OCI-LY7 (cell line): Measurements from ENCODE around the gene NEUROD2. TPM values are rescaled to one million over a fixed set of nuclear protein-coding genes. Genes with fewer than 3 reads are reported as not detected.

Source experiments
- BruUV-seq: library from RNA; stranded (reverse); fragments of 400-500 nt; replicated peaks from 2 replicates; lab custom pipeline; 2021; lab: Mats Ljungman, UMichigan
- CTCF ChIA-PET: fragments of 300-600 bp; sonication (Branson Sonifier 250); formaldehyde crosslinking; loops from one replicate; lab custom pipeline; 2022; ENCODE audit warnings: antibody characterized with exemption; ENCODE audit not compliant: unreplicated experiment; lab: Charles Lee
- POLR2A ChIA-PET: fragments of 300-600 bp; sonication (Branson Sonifier 250); formaldehyde crosslinking; loops from one replicate; lab custom pipeline; 2022; ENCODE audit warnings: antibody characterized with exemption; lab: Charles Lee
- DNase-seq: peaks from one replicate; pipeline ENCODE4 v3.0.0-alpha.2; 2015; ENCODE audit warnings: low spot score
- H2AFZ ChIP-seq: fragments of 200-600 bp; sonication (generic), shearing (Covaris generic); 2 replicates; pipeline ENCODE4 v1.6.1; 2014; ENCODE audit warnings: mild to moderate bottlenecking, antibody characterized with exemption, low read length, moderate library complexity
- H3K27ac ChIP-seq: fragments of 200-600 bp; sonication (generic); 2 replicates; pipeline ENCODE4 v1.5.1; 2014; ENCODE audit warnings: mixed run types, low read depth, mild to moderate bottlenecking, moderate library complexity, low read length, inconsistent platforms; ENCODE audit not compliant: poor library complexity, severe bottlenecking
- H3K36me3 ChIP-seq: fragments of 200-600 bp; sonication (generic); 2 replicates; pipeline ENCODE4 v1.6.1; 2014; ENCODE audit warnings: mild to moderate bottlenecking, antibody characterized with exemption, low read length, moderate library complexity, mixed read lengths; ENCODE audit not compliant: insufficient read depth
- H3K4me1 ChIP-seq: fragments of 200-600 bp; sonication (generic); 2 replicates; pipeline ENCODE4 v1.5.1; 2014; ENCODE audit warnings: mild to moderate bottlenecking, low read length; ENCODE audit not compliant: insufficient read depth, poor library complexity, severe bottlenecking
- H3K4me2 ChIP-seq: fragments of 200-600 bp; sonication (generic); 2 replicates; pipeline ENCODE4 v1.6.1; 2014; ENCODE audit warnings: mild to moderate bottlenecking, low read length
- H3K4me3 ChIP-seq: fragments of 200-600 bp; sonication (generic); 2 replicates; pipeline ENCODE4 v1.5.1; 2014; ENCODE audit warnings: mild to moderate bottlenecking, low read depth, low read length; ENCODE audit not compliant: poor library complexity, severe bottlenecking
- H3K79me2 ChIP-seq: fragments of 200-600 bp; sonication (generic); 2 replicates; pipeline ENCODE4 v1.6.1; 2016; ENCODE audit warnings: low read depth, mild to moderate bottlenecking, low read length, moderate library complexity, mixed read lengths; ENCODE audit not compliant: insufficient read depth
- H3K9me2 ChIP-seq: fragments of 200-600 bp; sonication (generic); 2 replicates; pipeline ENCODE4 v1.6.1; 2016; ENCODE audit warnings: mild to moderate bottlenecking, low read length, mixed read lengths; ENCODE audit not compliant: insufficient read depth
- H3K9me3 ChIP-seq: fragments of 200-600 bp; sonication (generic); 2 replicates; pipeline ENCODE4 v1.6.1; 2014; ENCODE audit warnings: mild to moderate bottlenecking, mixed run types, low read length, mixed read lengths
- H4K20me1 ChIP-seq: fragments of 200-600 bp; sonication (generic); 2 replicates; pipeline ENCODE4 v1.6.1; 2014; ENCODE audit warnings: mild to moderate bottlenecking, antibody characterized with exemption, low read length, moderate library complexity, mixed read lengths; ENCODE audit not compliant: insufficient read depth
- EZH2phosphoT487 ChIP-seq: fragments of 200-600 bp; sonication (generic); IDR thresholded peaks from 2 replicates; pipeline ENCODE4 v1.6.1; 2018; ENCODE audit warnings: low read depth, borderline replicate concordance, mild to moderate bottlenecking, mixed run types, antibody characterized with exemption, low read length, moderate library complexity, mixed read lengths
- intact Hi-C: fragments of 100-400 bp; cut with micrococcal nuclease; formaldehyde crosslinking; loops from one replicate; pipeline ENCODE4 v1.10.0; 2022; ENCODE audit not compliant: unreplicated experiment
- total RNA-seq, 2 experiments: library from RNA; depleted of rRNA in 1 of 2; stranded (reverse); fragments of >200 nt in 1 of 2; shearing (Covaris generic) in 1 of 2; gene quantifications; 2 replicates each; pipeline ENCODE4 v1.2.3, GENCODE V29; 2014 to 2022
- TF ChIP-seq, protein P1 (sequence below): fragments of 200-600 bp; sonication (generic); conservative IDR thresholded peaks from 2 replicates; pipeline ENCODE4 v1.5.1; 2014; ENCODE audit warnings: mild to moderate bottlenecking, antibody characterized with exemption, low read length, moderate library complexity, mixed read lengths

Gene NEUROD2
- total RNA-seq, 2 experiments from 2014 or later = not detected

DNA sequence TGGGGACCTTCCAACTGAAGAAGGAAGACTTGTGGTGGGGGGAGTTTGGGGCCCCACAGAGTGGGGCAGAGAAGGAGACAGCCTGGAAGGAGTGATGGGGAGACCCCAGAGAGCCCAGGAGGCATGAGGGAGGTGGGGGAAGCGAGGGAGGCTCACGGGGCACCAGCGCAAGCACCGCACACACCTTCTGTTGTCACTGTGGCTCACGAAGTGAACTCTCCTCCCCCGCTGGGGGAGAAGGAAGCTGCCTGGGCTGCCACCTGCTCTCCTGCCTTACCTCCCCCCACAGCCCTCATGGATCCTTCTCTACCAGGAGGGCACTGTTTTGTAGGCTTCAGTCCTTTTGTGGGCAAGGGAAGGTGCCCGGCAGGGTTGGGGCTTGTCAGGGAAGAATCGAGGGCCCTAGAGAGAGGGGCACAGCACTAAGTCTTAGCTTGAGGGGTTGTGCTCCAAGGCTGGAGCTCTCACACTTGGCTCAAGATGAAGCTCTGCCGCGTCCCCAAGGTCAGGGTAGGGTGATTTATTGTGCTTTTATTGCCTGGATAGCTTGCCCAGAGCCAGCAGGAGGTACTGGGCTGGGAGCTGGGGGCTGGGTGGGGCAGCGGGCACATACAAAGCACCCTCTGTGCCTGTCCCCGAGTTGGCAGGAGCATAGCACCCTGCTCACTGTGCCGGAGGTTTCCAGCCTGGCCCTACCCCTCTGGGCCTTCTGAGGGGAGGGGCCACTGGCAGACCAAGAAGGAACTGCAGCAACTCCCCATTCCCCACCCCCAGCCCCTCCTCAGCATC, 24.6 kb upstream of the NEUROD2 start:
- no peak for DNase-seq
- Histone ChIP-seq H3K4me2 (no peak overlapping the region), H3K9me2 (no peaks in the 10 kb centered on the region), H3K4me1 (peaks cover 27% of the 10 kb centered on the region), H2AFZ (no peak overlapping the region), H3K4me3 (no peak overlapping the region), H3K36me3 (no peaks in the 10 kb centered on the region), H3K27ac (no peak overlapping the region), H3K79me2 (no peaks in the 10 kb centered on the region; the same call in 1 of the 2 replicates), H3K9me3 (no peaks in the 10 kb centered on the region), H4K20me1 (no peaks in the 10 kb centered on the region)
- no peak for TF ChIP-seq EZH2phosphoT487
- TF ChIP-seq, protein P1, sequence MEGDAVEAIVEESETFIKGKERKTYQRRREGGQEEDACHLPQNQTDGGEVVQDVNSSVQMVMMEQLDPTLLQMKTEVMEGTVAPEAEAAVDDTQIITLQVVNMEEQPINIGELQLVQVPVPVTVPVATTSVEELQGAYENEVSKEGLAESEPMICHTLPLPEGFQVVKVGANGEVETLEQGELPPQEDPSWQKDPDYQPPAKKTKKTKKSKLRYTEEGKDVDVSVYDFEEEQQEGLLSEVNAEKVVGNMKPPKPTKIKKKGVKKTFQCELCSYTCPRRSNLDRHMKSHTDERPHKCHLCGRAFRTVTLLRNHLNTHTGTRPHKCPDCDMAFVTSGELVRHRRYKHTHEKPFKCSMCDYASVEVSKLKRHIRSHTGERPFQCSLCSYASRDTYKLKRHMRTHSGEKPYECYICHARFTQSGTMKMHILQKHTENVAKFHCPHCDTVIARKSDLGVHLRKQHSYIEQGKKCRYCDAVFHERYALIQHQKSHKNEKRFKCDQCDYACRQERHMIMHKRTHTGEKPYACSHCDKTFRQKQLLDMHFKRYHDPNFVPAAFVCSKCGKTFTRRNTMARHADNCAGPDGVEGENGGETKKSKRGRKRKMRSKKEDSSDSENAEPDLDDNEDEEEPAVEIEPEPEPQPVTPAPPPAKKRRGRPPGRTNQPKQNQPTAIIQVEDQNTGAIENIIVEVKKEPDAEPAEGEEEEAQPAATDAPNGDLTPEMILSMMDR = no peak
- ChIA-PET POLR2A (no interaction called here), CTCF (no interaction called here)
- intact Hi-C loops = no loop called here
- BruUV-seq = no TSS peak

DNA sequence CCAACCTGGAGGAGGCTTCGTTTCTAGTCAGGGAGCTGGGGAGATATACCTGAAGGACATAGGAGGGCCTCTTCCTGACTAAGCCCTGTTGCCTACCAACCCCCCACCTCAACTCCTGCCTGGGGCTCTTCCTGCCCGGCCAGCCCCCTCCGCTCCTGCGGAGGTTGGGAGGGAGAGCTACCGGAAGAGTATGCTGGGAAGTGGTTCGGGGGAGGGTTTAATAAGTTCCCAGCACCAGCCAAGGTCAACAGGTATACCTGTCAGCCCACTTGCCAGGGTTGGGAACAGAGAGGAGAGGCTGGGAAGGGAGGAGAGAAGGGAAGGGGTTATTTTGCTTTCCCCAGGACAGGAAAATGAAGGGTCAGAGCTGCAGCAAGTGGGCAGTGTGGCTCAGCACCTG, 23.7 kb upstream of the NEUROD2 start:
- Histone ChIP-seq H2AFZ (no peak overlapping the region), H3K27ac (no peak overlapping the region), H3K4me3 (no peak overlapping the region), H3K4me1 (peaks cover 25% of the 10 kb centered on the region), H3K4me2 (no peak overlapping the region), H4K20me1 (no peaks in the 10 kb centered on the region), H3K9me3 (no peaks in the 10 kb centered on the region), H3K36me3 (no peaks in the 10 kb centered on the region), H3K9me2 (no peaks in the 10 kb centered on the region), H3K79me2 (no peaks in the 10 kb centered on the region)
- intact Hi-C loops = no loop called here
- TF ChIP-seq EZH2phosphoT487 = no peak
- TF ChIP-seq, protein P1 = no peak
- ChIA-PET POLR2A (interaction anchor here (0.6 kb wide), 1 partner anchor 490 kb away, joined by 4 read pairs; no protein-coding TSS in a partner anchor), CTCF (interaction anchor here (0.9 kb wide), 1 partner anchor 9 kb away, joined by 3 read pairs; no protein-coding TSS in a partner anchor)
- no TSS peak for BruUV-seq
- no peak for DNase-seq

DNA sequence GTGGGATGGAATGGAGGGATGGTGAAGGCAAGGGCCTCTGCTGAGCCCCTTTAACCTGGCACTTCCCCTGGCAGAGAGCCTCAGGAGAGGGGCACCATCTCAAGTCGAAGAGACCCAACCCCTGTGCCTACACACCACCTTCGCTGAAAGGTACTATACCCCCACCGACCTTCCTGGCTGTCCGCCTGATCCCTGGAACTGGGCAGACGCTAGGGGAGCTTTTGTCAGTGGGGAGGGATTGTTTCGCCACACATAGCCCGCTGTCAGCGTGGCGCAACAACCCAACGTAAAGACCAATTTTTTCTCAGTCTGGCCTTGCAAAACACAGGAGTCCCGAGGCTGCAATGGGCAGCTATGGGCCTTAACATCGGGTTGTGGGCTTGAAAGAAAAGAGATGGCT, 22.2 kb upstream of the NEUROD2 start:
- Histone ChIP-seq H3K79me2 (no peaks in the 10 kb centered on the region), H3K36me3 (no peaks in the 10 kb centered on the region), H3K4me2 (no peak overlapping the region), H3K4me3 (no peak overlapping the region), H3K27ac (no peak overlapping the region), H4K20me1 (no peaks in the 10 kb centered on the region), H3K9me3 (no peaks in the 10 kb centered on the region), H2AFZ (no peak overlapping the region), H3K9me2 (no peaks in the 10 kb centered on the region), H3K4me1 (peaks cover 12% of the 10 kb centered on the region)
- POLR2A ChIA-PET = no interaction called here
- intact Hi-C loops = no loop called here
- no peak for DNase-seq
- CTCF ChIA-PET = interaction anchor here (0.5 kb wide), 1 partner anchor 110 kb away, joined by 3 read pairs; no protein-coding TSS in a partner anchor
- TF ChIP-seq EZH2phosphoT487 = no peak
- TF ChIP-seq, protein P1 = no peak
- BruUV-seq = no TSS peak
